GM18861 (cell line): ENCODE results near the gene HOXA6.

Source experiments
- ATAC-seq: cut with Tn5 transposase; IDR thresholded peaks from one replicate; pipeline ENCODE4 v1.9.1; 2021; ENCODE audit not compliant: unreplicated experiment

The HOXA6 gene

DNA sequence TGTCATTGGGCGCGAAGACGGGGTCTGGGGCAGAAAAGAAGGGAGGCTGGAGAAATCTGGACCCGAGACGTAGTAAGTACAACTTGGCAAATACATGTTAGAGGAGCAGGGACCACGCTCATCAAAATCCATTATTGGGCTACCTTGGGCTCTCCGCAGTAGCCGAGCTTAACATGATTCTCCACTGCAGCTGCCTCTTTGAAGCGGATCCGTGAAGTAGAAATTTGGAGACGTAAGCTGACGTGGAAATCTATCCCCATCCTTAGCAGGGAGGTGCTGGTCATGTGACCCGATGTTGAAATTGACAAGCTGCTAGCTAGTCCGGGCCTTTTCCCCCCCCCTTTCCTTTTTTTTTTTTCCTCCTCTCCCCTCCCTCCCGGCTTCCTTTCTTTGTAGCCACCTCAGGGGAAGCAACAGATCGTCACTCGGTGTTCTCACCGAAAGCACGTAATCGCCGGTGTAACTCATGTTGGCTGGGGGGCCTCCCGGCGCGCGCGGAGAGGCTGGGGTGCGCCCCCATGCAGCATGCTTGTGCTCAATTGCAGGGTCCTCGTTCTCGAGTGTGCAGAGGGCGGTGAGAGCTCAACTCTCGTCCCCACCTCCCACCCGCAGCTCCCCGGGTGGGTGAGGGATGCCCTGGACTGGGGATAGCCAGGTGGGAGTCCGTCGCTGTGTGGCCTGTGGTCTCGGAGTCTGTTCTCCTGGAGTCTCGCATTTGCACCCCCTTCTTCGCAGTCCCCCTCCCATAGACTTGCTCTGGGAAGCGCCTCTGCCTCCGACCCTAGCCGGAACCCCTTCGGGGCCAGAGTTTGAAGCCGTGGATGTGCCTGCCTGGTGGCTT, 37.7 kb upstream of the HOXA6 start, which contains the start of gene HOXA11:
Gene HOXA11 (minus strand): TSS at position 220 of the 841 bp plus-strand sequence. CDS start 88 bp downstream, at position 132.
- ATAC-seq = no peak

DNA sequence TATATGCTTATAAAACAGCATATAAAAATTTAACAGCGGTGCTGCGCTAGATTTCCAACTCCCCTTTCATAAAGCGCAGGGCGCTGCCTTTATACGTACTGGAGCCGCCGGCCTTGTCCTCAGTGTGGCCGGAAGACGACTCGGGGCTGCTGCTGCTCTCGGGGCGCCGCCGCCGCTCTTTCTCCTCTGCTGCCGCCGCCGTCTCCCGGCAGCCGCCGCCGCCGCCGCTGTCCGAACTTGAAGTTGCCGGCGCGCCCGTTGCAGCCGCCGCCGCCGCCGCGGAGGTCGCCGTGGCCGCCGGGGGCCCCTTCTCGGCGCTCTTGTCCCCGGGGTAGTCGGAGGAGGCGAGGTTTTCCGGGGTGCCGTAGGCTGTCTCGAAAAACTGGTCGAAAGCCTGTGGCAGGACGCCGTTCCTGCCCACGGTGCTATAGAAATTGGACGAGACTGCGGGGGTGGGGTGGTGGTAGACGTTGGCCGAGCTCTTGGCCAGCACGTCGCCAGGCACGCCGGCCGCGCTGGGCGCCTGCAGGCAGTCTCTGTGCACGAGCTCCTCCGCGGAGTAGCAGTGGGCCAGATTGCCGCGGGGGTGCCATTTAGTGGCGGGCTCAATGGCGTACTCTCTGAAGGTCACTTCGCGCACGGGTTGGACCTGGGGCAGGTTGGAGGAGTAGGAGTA, 36.9 kb upstream of the HOXA6 start:
- ATAC-seq = no peak

DNA sequence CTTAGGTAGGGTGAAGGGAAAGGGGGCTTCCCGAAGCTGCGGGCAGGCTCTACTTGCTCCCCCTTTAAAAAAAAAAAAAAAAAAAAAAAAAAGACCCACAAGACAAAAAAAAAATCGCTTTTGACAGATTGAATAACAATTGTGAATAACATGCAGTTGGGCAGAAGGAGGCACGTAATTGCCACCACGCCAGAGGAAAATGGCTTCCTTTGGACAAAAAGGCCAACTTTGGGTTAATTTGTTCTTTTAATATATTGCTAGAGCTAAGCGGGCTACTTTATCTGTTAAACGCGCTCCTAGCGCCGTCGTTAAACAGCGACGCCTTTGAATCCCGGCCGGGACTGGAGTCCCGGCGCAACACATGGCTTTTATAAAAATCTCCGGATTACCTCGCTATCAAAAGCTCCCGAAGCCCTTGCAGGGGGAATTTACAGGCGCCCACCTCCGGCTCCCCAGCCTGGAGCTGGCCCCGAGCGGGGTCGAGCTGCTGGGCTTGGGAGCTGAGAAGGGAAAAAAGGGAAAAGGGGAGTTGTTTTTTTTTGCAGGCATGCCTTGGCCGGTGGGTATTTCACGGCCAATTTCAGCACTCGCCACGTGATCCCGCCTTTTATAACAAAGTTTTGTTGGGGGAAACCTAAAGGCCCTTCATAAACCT, 36.2 kb upstream of the HOXA6 start:
- ATAC-seq = no peak

DNA sequence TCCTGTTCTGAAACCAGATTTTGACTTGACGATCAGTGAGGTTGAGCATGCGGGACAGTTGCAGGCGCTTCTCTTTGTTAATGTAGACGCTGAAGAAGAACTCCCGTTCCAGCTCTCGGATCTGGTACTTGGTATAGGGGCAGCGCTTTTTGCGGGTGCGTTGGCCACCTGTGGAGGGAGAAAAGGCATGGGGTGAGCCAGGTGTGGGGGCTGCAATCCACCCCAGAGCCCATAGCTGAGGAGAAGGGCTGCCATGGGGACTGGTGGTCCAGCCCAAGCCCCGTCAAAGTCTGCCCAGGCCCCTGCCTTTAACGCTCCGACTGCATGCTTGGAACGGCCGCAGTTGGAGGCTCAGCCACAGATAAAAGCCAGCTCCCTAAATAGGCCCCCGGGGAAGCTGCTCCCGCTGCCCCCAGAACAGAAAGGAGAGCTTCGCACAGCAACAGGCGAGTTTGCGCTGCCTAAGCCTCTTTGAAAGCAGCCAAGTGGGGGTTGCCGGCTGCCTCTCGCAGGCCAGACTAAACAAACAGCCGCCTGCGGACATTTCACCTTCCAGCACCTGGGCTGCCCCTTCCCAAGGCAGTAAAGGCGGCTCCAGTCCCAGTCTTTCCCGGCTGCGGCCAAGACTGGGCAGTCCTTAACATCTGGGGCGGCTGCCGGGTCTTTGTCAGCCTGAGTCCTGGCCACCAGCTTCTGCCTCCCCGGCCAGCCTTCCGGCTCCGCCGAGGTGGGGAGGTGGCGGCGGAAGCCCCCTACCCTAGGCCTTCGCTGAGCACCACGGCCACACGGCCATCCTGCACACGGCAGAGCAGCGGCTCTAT, 35.5 kb upstream of the HOXA6 start:
- no peak for ATAC-seq

DNA sequence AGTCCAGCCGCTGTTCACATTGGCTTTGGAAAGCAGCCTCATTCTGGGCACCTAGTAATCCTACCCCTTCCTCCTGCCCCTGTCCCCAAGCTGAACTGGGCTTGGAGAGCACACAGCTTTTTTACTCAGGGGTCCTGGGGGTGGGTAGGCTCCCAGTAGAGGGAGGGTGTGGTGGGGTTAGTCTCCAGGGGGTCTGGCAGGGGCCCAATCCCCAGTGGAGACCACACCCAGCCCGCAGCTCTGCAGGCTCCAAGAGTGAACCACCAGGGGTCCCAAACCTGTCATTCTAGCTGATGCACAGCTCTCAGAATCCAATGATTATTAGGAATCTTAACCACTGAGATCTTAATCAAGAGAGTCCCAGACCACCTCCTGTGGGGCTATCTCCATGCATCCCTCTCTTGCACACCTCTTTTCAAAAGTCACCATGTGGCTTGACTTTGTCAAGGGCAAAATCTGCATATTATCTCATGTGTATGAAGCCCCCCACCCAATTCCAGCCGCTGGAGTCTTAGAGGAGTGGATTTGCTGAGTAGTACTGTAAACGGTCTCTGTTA, 34.8 kb upstream of the HOXA6 start:
- no peak for ATAC-seq

DNA sequence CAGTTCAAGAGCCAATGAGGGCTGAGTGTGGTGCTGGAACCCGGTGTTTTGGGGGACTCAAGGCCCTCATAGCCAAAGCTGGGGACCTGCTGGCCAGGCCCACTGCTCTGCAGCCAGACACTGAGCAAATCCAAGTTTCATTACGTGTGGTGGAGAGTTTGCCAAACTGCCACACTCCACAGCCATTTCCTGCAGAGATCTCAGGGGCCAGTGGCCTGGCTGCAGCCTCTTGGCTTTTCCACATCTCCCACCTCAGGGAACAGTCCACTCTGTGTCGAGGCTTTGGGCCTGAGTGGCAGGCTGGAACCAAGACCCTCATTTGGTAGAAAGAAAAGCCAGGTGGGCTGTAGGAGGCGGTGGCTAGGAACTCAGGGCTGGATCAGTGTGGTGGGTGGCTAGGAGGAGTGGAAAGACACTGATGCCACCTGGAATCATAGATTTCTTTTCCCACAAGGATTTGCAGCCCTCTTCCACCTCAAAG, 34.3 kb upstream of the HOXA6 start:
- ATAC-seq = no peak

DNA sequence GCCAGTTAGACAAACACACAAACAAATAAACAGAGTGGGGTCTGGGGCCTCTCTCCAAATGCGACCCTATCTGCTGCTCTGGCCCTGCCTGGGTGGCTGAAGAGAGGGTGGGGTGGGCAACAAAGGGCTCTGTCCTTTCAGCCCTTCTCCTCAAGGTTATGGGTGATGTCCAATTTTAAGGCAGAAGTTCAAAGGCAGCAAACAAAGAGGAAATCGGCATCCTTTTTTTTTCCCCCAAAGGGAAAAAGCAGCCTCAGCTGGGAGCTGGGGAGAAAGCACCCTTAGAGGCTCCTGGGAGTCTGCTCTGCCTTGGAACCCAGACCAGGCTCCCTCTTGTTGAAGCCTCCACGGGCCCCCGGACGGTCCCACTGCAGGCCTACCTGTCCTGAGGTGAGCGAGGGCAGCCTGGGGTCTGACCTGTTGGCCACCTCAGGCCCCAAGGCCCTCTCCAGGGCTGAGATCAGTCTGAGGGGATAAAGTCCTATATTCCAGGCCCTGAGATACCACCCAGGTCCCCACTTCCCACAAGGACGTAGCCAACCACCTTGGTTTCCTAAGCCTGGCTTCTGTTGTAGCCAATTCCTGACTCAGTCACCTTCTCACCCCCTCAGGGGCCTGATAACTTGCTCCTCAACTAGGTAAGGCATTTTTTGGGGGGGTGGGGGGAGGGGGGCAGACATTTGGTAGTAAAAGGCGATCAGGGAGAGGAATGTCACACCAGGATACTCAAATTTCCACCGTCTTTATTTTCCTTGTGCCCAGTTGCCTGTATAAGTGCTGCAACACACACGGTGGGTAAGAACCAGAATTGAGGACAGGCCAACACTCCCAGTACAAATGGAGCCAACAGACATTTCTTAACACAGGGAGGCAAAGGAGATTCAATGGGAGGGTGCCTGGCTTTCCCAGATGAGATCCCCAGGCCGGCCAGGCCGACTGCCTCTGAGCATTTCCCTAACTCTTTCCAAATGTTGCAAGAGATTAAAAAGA, 33.2 kb upstream of the HOXA6 start:
- no peak for ATAC-seq

DNA sequence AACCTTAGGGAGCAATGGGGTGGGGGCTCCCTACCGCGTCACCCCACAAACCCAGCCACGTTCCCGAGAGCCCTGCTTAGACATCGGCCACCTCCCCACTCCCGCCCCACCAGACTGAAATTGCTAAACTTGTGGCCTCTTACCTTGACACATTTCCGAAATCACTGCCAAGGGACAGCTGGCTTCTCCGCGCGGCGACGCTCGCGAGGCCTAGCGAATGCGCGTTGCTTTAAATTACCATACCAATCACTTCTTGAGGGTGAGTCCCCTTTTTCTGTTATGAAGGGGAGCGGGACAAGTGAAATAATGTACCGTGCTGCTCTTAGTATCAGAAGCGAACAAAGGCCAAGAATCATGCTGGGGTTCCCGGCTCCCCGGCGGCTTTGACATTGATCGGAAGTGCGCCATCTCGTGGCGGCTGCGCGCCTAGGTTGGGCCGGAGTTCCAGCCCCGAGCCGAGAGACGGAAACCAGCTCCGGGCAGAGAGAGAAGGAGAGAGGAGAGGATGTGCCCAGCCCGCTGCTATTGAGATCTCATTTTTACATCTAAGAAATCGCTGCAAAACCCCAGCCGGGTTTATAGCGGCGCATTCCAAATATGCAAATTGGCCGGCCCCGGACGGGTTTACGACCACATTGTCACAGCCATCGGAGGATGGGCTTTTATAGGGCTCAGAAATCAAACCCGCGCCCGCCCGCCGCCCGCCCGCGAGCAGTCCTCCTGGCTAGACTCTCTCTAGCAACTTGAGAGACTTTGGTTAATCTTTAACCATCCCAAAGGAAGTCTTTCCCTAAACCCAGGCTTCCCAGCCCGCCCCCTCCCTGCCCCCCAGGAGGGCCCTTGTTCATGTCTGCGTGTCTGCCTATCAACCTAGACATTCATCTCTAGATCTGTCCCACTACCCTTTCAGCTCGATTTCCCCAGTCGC, 32.2 kb upstream of the HOXA6 start:
- ATAC-seq = no peak

DNA sequence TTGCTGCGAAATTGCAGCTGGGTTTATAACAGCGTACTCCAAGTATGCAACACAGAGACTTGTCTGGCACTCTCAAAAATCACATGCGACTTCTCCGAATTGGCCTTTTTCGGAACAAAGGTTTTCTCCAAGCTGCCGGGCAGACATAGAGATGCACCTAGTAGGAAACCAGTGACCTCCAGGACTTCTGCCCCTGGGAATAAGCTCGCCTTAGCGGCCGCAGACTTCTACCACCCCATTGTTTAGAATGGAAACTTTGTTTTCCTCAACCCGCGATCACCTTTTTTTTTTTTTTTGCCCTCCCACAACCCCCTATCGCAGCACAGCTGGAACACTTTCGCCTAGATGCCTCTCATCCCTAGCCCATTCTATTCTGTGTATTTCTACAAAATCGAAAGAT, 31.5 kb upstream of the HOXA6 start:
- ATAC-seq = no peak

DNA sequence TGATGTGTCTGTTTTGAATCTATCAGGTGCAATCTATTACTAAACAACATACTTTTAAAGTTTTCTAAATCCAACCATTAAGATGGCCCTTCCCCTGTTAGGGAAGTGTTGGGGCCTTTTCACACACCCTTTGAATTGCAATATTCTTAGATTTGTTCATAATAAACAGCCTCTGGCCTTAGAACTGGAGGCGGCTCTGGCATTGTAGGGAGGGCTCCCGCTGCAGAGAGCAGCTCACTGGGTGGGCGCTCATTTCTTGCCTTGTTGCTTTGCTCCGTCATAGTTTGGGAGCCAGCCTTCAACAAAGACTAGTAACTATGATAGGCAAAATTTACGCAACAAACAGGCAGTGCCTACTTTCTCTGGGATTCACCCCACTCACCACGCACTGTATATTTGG, 30.8 kb upstream of the HOXA6 start:
- no peak for ATAC-seq

DNA sequence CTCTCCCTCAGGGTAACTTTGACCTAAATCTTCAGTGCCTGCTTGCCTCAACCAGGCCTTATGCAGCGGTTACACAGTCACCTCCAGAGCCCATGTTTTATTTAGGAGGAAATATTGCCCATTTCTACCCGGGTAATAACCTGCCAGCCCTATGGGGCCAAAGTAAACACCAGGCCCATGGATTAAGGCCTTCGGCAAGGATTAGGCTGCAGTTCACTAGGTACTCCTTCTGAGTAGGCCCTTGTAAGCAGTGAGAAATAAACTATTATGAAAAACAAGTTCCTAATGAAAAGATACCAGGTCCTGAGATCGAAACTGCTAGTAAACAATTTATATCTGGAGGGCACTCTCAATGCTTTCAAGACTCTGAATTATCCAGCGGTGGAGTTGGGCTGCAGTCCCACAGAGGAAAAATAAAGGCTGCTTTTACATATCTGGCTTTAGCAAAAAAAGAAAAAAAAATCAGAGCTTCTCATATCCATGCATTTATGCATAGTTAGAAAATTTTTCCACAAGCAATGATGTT, 30.3 kb upstream of the HOXA6 start:
- no peak for ATAC-seq

DNA sequence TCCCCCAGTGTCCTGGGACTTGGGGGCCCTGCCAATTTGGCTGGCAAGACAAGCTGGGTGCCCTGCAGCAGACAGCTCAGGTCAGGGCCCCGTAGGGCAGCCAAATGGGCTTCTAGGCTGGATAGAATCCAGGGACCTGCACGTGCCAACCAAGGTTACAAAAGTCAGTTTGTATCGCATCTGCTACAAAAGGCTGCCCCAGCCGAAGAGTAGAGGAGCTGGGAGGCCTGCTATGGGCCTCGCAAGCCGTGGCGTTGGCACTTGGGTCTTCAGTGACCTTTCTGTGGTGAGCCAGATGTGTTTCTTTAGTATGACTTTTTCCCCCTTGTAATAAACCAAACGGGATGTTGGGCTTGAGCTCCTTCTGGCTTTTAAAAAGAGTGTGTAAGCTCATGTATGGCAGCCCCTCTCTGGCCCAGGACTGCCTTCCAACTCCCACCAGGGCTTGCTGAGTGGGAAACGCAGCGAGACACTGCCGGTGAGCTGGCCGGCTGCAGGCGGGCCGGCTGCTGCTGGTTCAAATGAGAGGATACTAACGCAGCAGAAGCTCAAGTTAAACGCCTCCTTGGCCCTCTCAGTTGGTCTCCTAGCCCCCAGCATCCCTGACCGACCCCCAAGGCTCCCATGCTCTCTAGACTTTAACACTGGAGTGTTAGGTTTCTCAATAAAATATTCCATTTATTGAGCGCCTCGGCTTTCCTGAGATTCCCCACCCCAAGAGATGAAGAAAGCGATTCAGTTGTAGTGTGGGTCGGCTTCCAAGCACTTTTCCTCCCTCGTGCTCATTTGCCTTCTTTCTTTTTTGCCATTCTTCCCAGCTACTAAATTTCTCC, 29.6 kb upstream of the HOXA6 start:
- no peak for ATAC-seq

DNA sequence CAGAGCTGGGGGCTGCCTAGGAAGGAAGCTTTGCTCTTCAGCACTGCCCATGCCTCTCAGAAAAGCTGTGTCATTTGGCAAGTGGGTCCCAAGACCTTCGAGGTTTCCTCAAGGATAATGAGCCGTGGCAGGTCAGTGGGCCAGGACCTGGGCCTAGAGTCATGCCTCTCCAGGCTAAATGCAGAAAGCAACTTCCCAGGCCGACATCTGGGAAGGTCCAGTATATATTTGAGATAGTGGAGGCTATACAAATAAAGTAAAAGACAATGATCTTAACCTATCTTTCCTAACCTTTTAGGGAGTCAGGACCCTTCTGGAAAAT, 28.9 kb upstream of the HOXA6 start:
- ATAC-seq = no peak

DNA sequence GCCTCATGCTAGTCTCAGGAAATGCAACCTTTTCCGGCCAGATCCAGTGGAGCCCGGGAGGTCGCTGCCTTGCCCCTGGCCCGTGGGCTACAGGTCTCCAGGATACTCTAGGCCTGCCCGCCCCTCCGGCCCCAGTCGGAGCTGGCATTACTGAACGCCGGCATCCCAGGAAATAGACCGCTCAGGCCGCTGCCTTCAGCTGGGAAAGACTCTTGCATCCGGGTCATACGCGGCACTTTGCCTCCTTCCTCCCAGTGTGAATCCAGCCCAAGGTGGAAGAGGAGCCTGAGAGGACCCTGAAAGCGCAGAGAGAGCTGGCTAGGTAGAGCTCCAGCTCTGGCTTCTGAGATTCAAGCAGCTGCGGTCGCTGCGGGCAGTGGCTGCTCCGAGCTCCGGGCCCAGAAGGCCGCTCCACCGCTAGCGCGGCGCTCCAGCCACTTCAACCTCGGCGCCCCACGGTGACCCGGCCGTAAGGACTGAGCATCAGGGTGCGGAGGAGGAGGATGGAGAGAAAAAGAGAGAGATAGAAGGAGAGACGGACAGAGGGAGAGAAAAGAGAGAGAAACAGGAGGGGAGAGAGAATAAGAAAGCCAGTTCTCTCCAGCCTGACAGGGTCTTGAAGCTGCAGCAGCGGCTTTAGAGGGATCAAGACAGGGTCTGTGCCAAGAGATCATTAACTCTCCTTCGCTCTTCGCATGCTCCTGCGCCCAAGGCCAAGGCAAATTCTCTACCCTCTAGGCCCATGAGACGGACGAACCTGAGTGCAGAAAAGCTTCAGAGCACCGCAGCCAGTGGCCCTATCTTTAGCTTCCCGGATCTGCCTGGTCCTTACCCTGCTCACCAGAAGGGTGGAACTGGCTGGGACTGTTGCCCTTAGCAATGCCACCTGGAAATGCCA, 28.3 kb upstream of the HOXA6 start:
- ATAC-seq = no peak

DNA sequence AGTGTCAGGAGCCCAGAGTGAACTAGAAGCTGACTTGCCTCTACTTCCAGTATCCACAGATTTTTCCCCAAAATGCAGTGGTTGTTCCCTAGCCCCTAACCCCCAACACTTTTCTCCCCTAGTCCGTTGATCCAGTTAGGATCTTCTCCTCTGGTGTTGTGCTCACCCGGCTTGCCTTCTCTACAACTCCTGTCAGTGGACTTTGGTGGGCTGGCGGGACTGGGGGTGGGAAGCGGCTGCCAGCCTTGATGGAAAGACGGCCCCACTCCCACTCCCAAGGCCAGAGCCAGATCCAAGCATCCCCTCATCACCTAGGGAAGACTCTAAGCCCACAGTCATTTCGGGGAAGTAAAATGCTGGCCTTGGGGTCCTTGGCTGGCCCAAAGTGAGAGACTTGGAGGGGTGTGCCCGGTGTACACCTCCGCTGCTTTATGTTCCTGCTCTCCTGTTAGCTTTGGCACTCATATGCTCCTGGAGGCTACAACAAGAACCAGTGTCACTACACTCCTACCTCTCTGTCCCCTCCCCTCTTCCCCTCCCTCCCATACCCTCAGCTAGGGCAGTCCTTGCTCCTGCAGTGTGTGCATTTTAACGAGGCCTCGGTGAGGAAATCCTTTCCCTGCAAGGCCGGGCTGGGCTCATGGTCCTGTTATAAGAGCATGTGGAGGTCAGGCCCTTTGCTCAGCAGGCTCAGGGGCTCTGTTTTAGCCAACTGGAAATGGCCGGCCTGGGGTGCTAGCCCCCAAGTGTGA, 27.5 kb upstream of the HOXA6 start:
- no peak for ATAC-seq
